ENCODE measurements around the gene HOXB5. TPM values are rescaled to one million over a fixed set of nuclear protein-coding genes. Genes with fewer than 3 reads are reported as not detected.

Gene HOXB5
- total and polyA plus RNA-seq, 2 of the 4 experiments (the other 2 are of a cell fraction): 0.54 to 18.0 TPM

- H3K36me3 ChIP-seq (ENCODE audit: control insufficient read depth, insufficient read depth, low read length): peaks cover 18% of the 10 kb centered on the region; the same call in 1 of the 2 replicates
- no peaks in the 10 kb centered on the region for H3K27me3 ChIP-seq (ENCODE audit: control insufficient read depth, insufficient read depth, low read length)
- CTCF ChIA-PET: interaction anchor here (0.6 to 1.8 kb wide), 5 partner anchors 21 to 256 kb away, joined by 3 to 6 read pairs (median 4); no protein-coding TSS in a partner anchor
- H3K9me1 ChIP-seq (ENCODE audit: insufficient read depth, low read length): no peaks in the 10 kb centered on the region
- peak overlapping the region; percentile 100 for H3K23ac ChIP-seq (ENCODE audit: low read depth, low read length)
- POLR2A ChIA-PET (ENCODE audit: unreplicated experiment): interaction anchor here (1.2 to 3.1 kb wide), 4 partner anchors 10 to 108 kb away, joined by 4 to 14 read pairs (median 4); no protein-coding TSS in a partner anchor
- peak overlapping the region; percentile 99 for H4K91ac ChIP-seq (ENCODE audit: insufficient read depth, low read depth, low read length)
- H4K5ac ChIP-seq (ENCODE audit: low read depth, low read length): no peak overlapping the region; the same call in 1 of the 2 replicates
- peak overlapping the region; percentile 99 for H2BK5ac ChIP-seq (ENCODE audit: low read depth, low read length, poor library complexity, severe bottlenecking)
- BruUV-seq (replicated peaks): no TSS peak
- H2BK120ac ChIP-seq (ENCODE audit: low read depth, low read length): peak overlapping the region; percentile 97
- H3K18ac ChIP-seq (ENCODE audit: low read depth, low read length): peak overlapping the region; percentile 96
- WGBS, 2 experiments (ENCODE audit: extremely low coverage in 2 of 2, insufficient read length in 1 of 2): 0% methylated on average over 4 of the region's 33 CpGs; no CpG with 5 or more reads in 1 of the 2 experiments
- H2BK15ac ChIP-seq (ENCODE audit: low read depth, low read length): peak overlapping the region; percentile 19; the same call in 1 of the 3 replicates
- H3K9ac ChIP-seq (ENCODE audit: low read depth, low read length): peak overlapping the region; percentile 100
- H3K27ac ChIP-seq (ENCODE audit: insufficient read depth, low read length): peak overlapping the region; percentile 99
- in situ Hi-C loops (cut with MboI; ENCODE audit: low sequenced_read_pairs) (loop anchor here (10.0 kb wide), 1 partner anchor 567 kb away; no protein-coding TSS in a partner anchor), intact Hi-C loops (cut with micrococcal nuclease) (loop anchor here (2.0 kb wide), 1 partner anchor 21 kb away; no protein-coding TSS in a partner anchor), dilution Hi-C loops (cut with HindIII; ENCODE audit: low sequenced_read_pairs, unreplicated experiment) (no loop called here)
- TF ChIP-seq POLR2A (IDR thresholded peaks at IDR 0.05; ENCODE audit: low read depth, low read length) (no peak), RFX5 (IDR thresholded peaks at IDR 0.05; ENCODE audit: low read depth, low read length) (no peak), ELK1 (IDR thresholded peaks at IDR 0.05; ENCODE audit: borderline replicate concordance, low read depth, low read length) (no peak), MXI1 (IDR thresholded peaks at IDR 0.05; ENCODE audit: borderline replicate concordance, low read depth, low read length) (0 out of 2 replicates have a peak, but pooled peaks have one; percentile 22), CHD1 (IDR thresholded peaks at IDR 0.05; ENCODE audit: low read depth, low read length) (0 out of 2 replicates have a peak, but pooled peaks have one; percentile 18), MAZ (IDR thresholded peaks at IDR 0.05; ENCODE audit: borderline replicate concordance, low read depth, low read length) (peak; percentile 26; the same call in 1 of the 2 replicates)
- H3K79me1 ChIP-seq (ENCODE audit: low read depth in 1 of 2, low read length in 2 of 2): no peaks in the 10 kb centered on the region
- H3K9me3 ChIP-seq (ENCODE audit: control insufficient read depth, insufficient read depth, low read length): no peaks in the 10 kb centered on the region
- peak overlapping the region; percentile 99 for H3K4ac ChIP-seq (ENCODE audit: low read depth, low read length)
- ATAC-seq (ENCODE audit: low read depth) (no peak), DNase-seq (peak; percentile 64)
- H3K4me3 ChIP-seq (ENCODE audit: insufficient read depth, low read depth, low read length): peak overlapping the region; percentile 91
- peak overlapping the region; percentile 71 for H2AK5ac ChIP-seq (ENCODE audit: low read depth, low read length)
- H3K56ac ChIP-seq (ENCODE audit: extremely low read depth, insufficient read depth, low read length): peak overlapping the region; percentile 100
- H3K4me1 ChIP-seq (ENCODE audit: control insufficient read depth, insufficient read depth, low read length): peaks cover 9% of the 10 kb centered on the region
- H3K14ac ChIP-seq (replicated peaks; ENCODE audit: low read depth, low read length): peak overlapping the region; percentile 99
- no peak overlapping the region; the same call in 1 of the 2 replicates for H2BK20ac ChIP-seq (ENCODE audit: low read depth, low read length)
- peaks cover 7% of the 10 kb centered on the region; the same call in 1 of the 2 replicates for H4K20me1 ChIP-seq (ENCODE audit: insufficient read depth, low read length)
- peak overlapping the region; percentile 35 for H2AFZ ChIP-seq (replicated peaks; ENCODE audit: low read length, poor library complexity)
- peak overlapping the region; percentile 96 to 99; a peak in 3 of 4 replicates for H4K8ac ChIP-seq (ENCODE audit: low read depth in 2 of 2, low read length in 2 of 2)
- H3K4me2 ChIP-seq (ENCODE audit: low read depth, low read length): peak overlapping the region; percentile 98
- H2AK9ac ChIP-seq (replicated peaks; ENCODE audit: low read depth, low read length, poor library complexity): peak overlapping the region; percentile 58
Observed at GRCh38 chr17:48592057-48592514, 1.5 kb downstream of the HOXB5 start.
